ENCODE results near the gene MRPL27.

MRPL27 gene

DNA sequence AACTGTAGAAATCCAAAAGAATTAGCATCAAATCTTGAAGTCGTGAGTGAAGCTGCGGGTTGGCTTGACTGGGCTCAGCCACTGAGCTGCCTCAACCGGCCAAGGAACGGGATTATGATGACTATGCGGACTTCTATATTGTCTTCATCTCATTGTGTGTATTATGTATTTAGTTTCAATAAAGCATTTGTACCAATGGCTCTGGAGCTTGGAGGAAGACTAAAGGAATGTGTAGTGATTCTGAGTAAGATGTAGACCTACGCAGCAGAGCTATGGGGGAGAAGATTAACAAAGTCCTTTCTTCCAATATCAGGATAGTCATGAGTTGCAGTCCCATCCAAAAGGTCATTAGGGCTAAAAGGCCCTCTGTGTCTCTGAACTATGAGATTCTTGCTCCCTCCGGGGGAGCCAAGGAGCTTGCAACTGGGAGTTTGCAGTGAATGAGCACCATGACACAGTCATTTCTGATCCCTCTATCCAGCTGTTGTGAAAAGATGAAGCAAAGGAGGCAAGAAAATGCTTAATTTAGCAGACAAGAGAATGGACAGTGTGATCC is 8.4 kb upstream of the MRPL27 start:
- TF ChIP-seq, protein P1, sequence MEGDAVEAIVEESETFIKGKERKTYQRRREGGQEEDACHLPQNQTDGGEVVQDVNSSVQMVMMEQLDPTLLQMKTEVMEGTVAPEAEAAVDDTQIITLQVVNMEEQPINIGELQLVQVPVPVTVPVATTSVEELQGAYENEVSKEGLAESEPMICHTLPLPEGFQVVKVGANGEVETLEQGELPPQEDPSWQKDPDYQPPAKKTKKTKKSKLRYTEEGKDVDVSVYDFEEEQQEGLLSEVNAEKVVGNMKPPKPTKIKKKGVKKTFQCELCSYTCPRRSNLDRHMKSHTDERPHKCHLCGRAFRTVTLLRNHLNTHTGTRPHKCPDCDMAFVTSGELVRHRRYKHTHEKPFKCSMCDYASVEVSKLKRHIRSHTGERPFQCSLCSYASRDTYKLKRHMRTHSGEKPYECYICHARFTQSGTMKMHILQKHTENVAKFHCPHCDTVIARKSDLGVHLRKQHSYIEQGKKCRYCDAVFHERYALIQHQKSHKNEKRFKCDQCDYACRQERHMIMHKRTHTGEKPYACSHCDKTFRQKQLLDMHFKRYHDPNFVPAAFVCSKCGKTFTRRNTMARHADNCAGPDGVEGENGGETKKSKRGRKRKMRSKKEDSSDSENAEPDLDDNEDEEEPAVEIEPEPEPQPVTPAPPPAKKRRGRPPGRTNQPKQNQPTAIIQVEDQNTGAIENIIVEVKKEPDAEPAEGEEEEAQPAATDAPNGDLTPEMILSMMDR (IDR thresholded peaks at IDR 0.05), result no peak
- Histone ChIP-seq H3K27me3 (no peaks in the 10 kb centered on the region), H3K4me1 (no peaks in the 10 kb centered on the region), H3K9me3 (no peaks in the 10 kb centered on the region), H3K4me3 (no peak overlapping the region), H3K27ac (no peak overlapping the region), H3K36me3 (peaks cover 39 to 63% (median 55%) of the 10 kb centered on the region in 3 donors)
- DNase-seq, result no peak
- intact Hi-C loops (cut with DNase I; ENCODE audit: low total_unique reads), result no loop called here

DNA sequence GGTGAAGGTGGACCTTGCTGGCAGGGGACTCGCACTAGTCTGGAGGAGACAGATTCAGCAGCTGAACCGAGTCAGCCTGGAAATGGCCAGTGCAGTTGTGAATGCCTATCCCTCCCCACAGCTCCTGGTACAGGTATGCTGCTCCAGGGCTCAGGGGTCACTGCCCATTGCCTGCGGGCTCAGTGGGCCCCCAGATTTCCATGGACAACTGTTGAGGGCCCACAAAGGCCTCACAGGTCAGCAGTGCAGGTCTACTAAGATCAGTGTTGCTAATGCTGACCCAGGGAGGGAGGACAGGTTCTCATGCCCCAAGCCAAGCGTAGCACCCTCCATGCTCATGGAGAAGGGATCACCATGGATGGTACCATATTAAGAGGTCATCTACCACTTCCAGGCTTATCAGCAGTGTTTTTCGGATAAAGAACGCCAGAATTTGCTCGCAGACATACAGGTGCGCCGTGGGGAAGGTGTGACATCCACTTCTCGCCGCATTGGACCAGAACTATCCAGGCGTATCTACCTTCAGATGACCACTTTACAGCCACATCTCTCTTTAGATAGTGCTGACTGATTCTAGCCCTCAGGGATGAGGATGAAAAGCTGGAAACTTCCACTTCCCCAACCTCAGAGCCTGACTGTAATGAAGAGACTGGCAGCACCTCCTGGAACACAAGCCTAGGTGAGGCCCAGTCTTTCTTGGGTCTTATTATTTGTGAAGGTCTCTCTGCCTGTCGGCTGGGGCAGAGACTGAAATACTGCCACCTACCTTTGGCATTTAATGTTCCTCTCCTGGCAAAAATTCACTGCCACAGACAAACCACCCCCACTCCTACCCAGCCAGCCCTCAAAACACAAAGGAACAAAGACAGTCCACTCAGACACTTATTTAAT is 7.6 kb upstream of the MRPL27 start:
- no peak overlapping the region for H3K27ac ChIP-seq
- H3K4me1 ChIP-seq, result no peaks in the 10 kb centered on the region
- DNase-seq, result no peak
- no peaks in the 10 kb centered on the region for H3K9me3 ChIP-seq
- no peaks in the 10 kb centered on the region for H3K27me3 ChIP-seq
- H3K36me3 ChIP-seq, result peaks cover 32 to 56% (median 48%) of the 10 kb centered on the region in 3 donors
- TF ChIP-seq, protein P1 (IDR thresholded peaks at IDR 0.05), result no peak
- H3K4me3 ChIP-seq, result no peak overlapping the region
- intact Hi-C loops (cut with DNase I; ENCODE audit: low total_unique reads), result no loop called here

DNA sequence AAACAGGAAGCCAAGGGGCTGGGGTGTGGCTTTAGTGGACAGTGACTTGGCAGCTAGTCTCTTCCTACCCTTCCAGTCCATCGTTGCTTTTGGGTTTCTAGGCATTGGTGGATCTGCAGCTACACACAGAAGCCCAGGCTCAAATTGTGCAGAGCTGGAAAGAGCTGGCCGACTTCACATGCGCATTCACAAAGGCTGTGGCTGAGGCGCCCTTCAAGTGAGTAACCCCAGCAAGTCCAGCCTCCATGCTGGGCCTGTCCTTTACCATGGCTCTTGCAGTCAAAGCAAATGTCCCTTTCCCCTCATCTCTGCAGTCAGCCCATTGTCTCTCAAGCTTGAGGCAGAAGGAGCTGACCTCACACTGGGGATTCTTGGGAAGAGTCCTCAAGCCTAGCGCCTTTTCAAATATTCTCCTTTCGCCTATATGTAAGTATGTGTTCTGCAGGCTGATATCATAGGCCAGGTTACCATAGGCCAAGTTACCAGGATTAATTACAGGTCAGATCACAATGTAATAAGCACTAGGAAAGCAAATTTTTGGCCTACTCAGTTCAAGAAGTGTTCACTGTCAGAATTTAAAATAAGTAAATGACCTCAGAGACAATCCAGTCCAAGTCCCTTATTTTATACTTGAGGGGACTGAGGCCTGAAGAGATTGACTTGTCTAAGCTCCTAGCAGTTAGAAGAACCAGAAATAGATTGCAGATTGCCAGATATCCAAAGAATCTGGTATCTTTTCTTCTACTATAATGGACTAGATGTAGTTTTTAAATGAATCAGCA is 6.6 kb upstream of the MRPL27 start:
- no peaks in the 10 kb centered on the region for H3K4me1 ChIP-seq
- no peaks in the 10 kb centered on the region for H3K9me3 ChIP-seq
- intact Hi-C loops (cut with DNase I; ENCODE audit: low total_unique reads), result no loop called here
- H3K27me3 ChIP-seq, result no peaks in the 10 kb centered on the region
- peaks cover 22 to 45% (median 37%) of the 10 kb centered on the region in 3 donors for H3K36me3 ChIP-seq
- no peak overlapping the region for H3K4me3 ChIP-seq
- no peak for DNase-seq
- H3K27ac ChIP-seq, result no peak overlapping the region
- TF ChIP-seq, protein P1 (IDR thresholded peaks at IDR 0.05), result no peak

DNA sequence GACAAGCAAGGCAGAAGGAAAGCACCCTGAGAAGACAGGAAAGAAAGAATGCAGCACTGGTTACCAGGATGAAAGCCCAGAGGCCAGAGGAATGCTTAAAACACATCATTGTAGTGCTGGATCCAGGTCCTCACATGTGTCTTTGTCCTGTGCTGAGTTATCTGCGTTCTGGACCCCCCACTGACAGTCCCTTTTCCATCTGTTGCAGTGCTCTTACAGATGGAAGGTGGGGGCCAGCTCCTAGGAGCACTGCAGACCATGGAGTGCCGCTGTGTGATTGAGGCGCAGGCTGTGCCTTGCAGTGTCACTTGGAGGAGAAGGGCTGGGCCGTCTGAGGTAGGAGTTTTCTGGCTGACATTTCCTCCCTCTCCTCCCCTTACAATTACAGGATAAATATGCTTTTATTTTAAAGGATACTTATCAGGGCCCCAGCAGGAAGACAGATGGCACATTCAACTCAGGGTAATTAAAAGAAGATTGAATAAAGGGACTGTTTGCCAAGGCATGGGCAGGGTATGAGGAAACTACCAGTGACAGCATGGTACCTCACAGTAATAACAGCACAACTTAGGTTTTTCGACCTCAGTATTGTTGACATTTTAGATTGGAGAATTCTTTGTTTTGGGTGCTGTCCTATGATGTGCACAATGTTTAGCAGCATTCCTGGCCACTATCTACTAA is 3.0 kb upstream of the MRPL27 start:
- H3K27ac ChIP-seq, result no peak overlapping the region
- no peaks in the 10 kb centered on the region for H3K27me3 ChIP-seq
- intact Hi-C loops (cut with DNase I; ENCODE audit: low total_unique reads), result no loop called here
- no peak for DNase-seq
- peaks cover 0 to 20% (median 16%) of the 10 kb centered on the region in 4 donors for H3K4me1 ChIP-seq
- no peak overlapping the region for H3K4me3 ChIP-seq
- H3K36me3 ChIP-seq, result peaks cover 0 to 10% (median 1%) of the 10 kb centered on the region in 3 donors
- no peaks in the 10 kb centered on the region for H3K9me3 ChIP-seq
- TF ChIP-seq, protein P1 (IDR thresholded peaks at IDR 0.05), result no peak

DNA sequence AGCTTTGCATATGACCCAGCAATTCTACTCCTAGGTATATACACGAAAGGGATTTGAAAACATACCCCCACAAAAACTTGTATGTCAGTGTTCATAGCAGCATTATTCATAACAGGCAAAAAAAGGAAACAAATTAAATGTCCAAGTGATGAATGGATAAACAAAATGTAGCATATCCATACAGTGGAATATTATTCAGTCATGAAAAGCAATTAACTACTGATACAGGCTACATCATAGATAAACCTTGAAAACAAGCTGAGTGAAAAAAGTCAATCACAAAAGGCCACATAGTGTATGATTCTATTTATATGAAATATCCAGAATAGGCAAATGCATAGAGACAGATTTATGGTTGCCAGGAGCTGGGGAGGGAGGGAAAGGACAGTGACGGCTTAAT is 721 bp upstream of the MRPL27 start:
- H3K4me3 ChIP-seq, result peak overlapping the region in 1 of 2 donors; percentile 64
- no peak for DNase-seq
- no peaks in the 10 kb centered on the region for H3K9me3 ChIP-seq
- TF ChIP-seq, protein P1 (IDR thresholded peaks at IDR 0.05), result no peak
- H3K4me1 ChIP-seq, result peaks cover 0 to 24% (median 17%) of the 10 kb centered on the region in 4 donors
- no peaks in the 10 kb centered on the region for H3K27me3 ChIP-seq
- no peak overlapping the region for H3K27ac ChIP-seq
- H3K36me3 ChIP-seq, result peaks cover 16 to 22% (median 17%) of the 10 kb centered on the region in 3 donors
- intact Hi-C loops (cut with DNase I; ENCODE audit: low total_unique reads), result no loop called here

Data from tibial artery (tissue), 4 donors.